Esophagus squamous epithelium (tissue), 4 donors: ENCODE results near the gene RTTN.

Experiments
- CTCF ChIP-seq, 6 experiments: fragments of 450-650 bp in 4 of 6; fragments of 200-600 bp in 2 of 6; sonication (generic) in 2 of 6; IDR thresholded peaks; one replicate each; pipeline ENCODE4 v1.5.1; 2016 to 2019; ENCODE audit warnings: antibody characterized with exemption in 6 of 6, mild to moderate bottlenecking in 4 of 6, moderate library complexity in 4 of 6
- POLR2A ChIP-seq, 4 donors: fragments of 450-650 bp; IDR thresholded peaks; one replicate each; pipeline ENCODE4 v1.6.1; 2017; ENCODE audit warnings: antibody characterized with exemption in 4 of 4, mild to moderate bottlenecking in 4 of 4, moderate library complexity in 3 of 4

GRCh38 chr18:70146174-70146573 is 59.3 kb downstream of the RTTN start:
- no peak for TF ChIP-seq CTCF (IDR thresholded peaks at IDR 0.05)
- TF ChIP-seq POLR2A (IDR thresholded peaks at IDR 0.05) = no peak
